Upper lobe of left lung (tissue), 6 donors: ENCODE data around the gene SRSF2. TPM values are rescaled to one million over a fixed set of nuclear protein-coding genes. Genes with fewer than 3 reads are reported as not detected.

Experiments
- ATAC-seq, 2 donors: fragments of 200-7000 bp; cut with Tn5 transposase; one replicate each; pipeline ENCODE4 v1.9.1; 2022; ENCODE audit warnings: mild to moderate bottlenecking in 2 of 2, moderate library complexity in 2 of 2; ENCODE audit not compliant: low FRiP score in 2 of 2
- DNase-seq, 2 donors: peaks; one replicate each; pipeline ENCODE4 v3.0.0-alpha.2; 2019 to 2020
- H3K27ac ChIP-seq, 4 donors: fragments of 200-600 bp; sonication (generic); one replicate each; pipeline ENCODE4 v1.5.1; 2016 to 2019
- H3K27me3 ChIP-seq, 4 donors: fragments of 200-600 bp; sonication (generic); one replicate each; pipeline ENCODE4 v1.5.1; 2017 to 2019
- H3K36me3 ChIP-seq, 4 donors: fragments of 200-600 bp; sonication (generic); one replicate each; pipeline ENCODE4 v1.5.1; 2016 to 2019
- H3K4me1 ChIP-seq, 4 donors: fragments of 200-600 bp; sonication (generic); one replicate each; pipeline ENCODE4 v1.5.1; 2018 to 2019
- H3K4me3 ChIP-seq, 4 donors: fragments of 200-600 bp; sonication (generic); one replicate each; pipeline ENCODE4 v1.5.1; 2017 to 2019; ENCODE audit warnings: mild to moderate bottlenecking in 2 of 4, moderate library complexity in 1 of 4
- H3K9me3 ChIP-seq, 4 donors: fragments of 200-600 bp; sonication (generic); one replicate each; pipeline ENCODE4 v1.5.1; 2018 to 2019
- CTCF ChIP-seq, 6 experiments: fragments of 450-650 bp in 4 of 6; fragments of 200-600 bp in 2 of 6; sonication (generic) in 2 of 6; IDR thresholded peaks; one replicate each; pipeline ENCODE4 v1.5.1; 2016 to 2019; ENCODE audit warnings: antibody characterized with exemption in 6 of 6
- EP300 ChIP-seq, 4 donors: sonication (generic); formaldehyde crosslinking; IDR thresholded peaks; one replicate each; pipeline ENCODE4 v1.5.1; 2017; ENCODE audit warnings: antibody characterized with exemption in 4 of 4, control low read depth in 2 of 4
- POLR2A ChIP-seq, 4 donors: fragments of 450-650 bp; IDR thresholded peaks; one replicate each; pipeline ENCODE4 v1.5.1; 2016 to 2017; ENCODE audit warnings: antibody characterized with exemption in 4 of 4, mild to moderate bottlenecking in 2 of 4
- POLR2AphosphoS5 ChIP-seq, 2 donors: sonication (generic); formaldehyde crosslinking; IDR thresholded peaks; one replicate each; pipeline ENCODE4 v1.5.1; 2017; ENCODE audit warnings: antibody characterized with exemption in 2 of 2
- WGBS, 2 donors: methylation state at CpG; one replicate each; pipeline ENCODE4 v1.1.5; 2017 to 2018; 5-methylcytosine and 5-hydroxymethylcytosine counted together
- total RNA-seq, 6 donors: library from RNA; depleted of rRNA in 4 of 6; stranded (reverse); fragments of >200 nt in 4 of 6; gene quantifications; one replicate each; pipeline versions ENCODE4 v1.1.0 to v1.2.1, GENCODE V29; 2016 to 2021
- donor health status: DM: no; HTN: no; CAD: no; lungs with moderate emphysema.
- donor health status: DM: no; HTN: yes; CAD: no; lungs with severe emphysema.

Gene SRSF2
- total RNA-seq, 6 donors from 2014 or later: 133 to 454 (median 211) TPM

GRCh38 chr17:76690596-76691280 is 46.4 kb downstream of the SRSF2 start:
- no peak for DNase-seq
- H3K36me3 ChIP-seq: peaks cover 0 to 7% (median 0%) of the 10 kb centered on the region in 4 donors
- no peak overlapping the region for H3K4me3 ChIP-seq
- no peak for TF ChIP-seq POLR2A (IDR thresholded peaks at IDR 0.05)
- no peak for TF ChIP-seq CTCF (IDR thresholded peaks at IDR 0.05)
- no peak for TF ChIP-seq EP300 (IDR thresholded peaks at IDR 0.05)
- no peak for TF ChIP-seq POLR2AphosphoS5 (IDR thresholded peaks at IDR 0.05)
- ATAC-seq: no peak
- peaks cover 10 to 36% (median 19%) of the 10 kb centered on the region in 4 donors for H3K4me1 ChIP-seq
- no peaks in the 10 kb centered on the region for H3K9me3 ChIP-seq
- WGBS, 2 donors: 80 to 86% methylated on average over 9 to 13 of the region's 13 CpGs
- no peak overlapping the region for H3K27ac ChIP-seq
- no peaks in the 10 kb centered on the region for H3K27me3 ChIP-seq

- H3K27ac ChIP-seq: peak overlapping the region in 2 of 4 donors; percentile 50 to 82
- WGBS, 2 donors: 82 to 88% methylated on average over 11 of the region's 11 CpGs
These were observed 47.3 kb downstream of the SRSF2 start for GRCh38 chr17:76689859-76690258.

GRCh38 chr17:76688165-76688622 is 48.9 kb downstream of the SRSF2 start:
- H3K4me3 ChIP-seq: no peak overlapping the region
- H3K27me3 ChIP-seq: no peaks in the 10 kb centered on the region
- H3K36me3 ChIP-seq: peaks cover 0 to 29% (median 4%) of the 10 kb centered on the region in 4 donors
- DNase-seq (no peak), ATAC-seq (peak; percentile 19 to 52)
- no peak for TF ChIP-seq EP300 (IDR thresholded peaks at IDR 0.05)
- peak in 1 of 6 experiments; percentile 12 for TF ChIP-seq CTCF (IDR thresholded peaks at IDR 0.05)
- TF ChIP-seq POLR2AphosphoS5 (IDR thresholded peaks at IDR 0.05): no peak
- TF ChIP-seq POLR2A (IDR thresholded peaks at IDR 0.05): no peak
- H3K4me1 ChIP-seq: peaks cover 7 to 27% (median 16%) of the 10 kb centered on the region in 4 donors
- H3K27ac ChIP-seq: peak overlapping the region; percentile 50 to 82 (median 73)
- WGBS, 2 donors: 72 to 87% methylated on average over 4 to 11 of the region's 11 CpGs
- H3K9me3 ChIP-seq: no peaks in the 10 kb centered on the region

More at GRCh38 chr17:76689859-76690258, 47.3 kb downstream of the SRSF2 start:
- no peak for DNase-seq
- ATAC-seq: no peak
- H3K36me3 ChIP-seq: peaks cover 0 to 15% (median under 1%) of the 10 kb centered on the region in 4 donors
- H3K9me3 ChIP-seq: no peaks in the 10 kb centered on the region
- H3K4me1 ChIP-seq: peaks cover 7 to 27% (median 16%) of the 10 kb centered on the region in 4 donors
- no peaks in the 10 kb centered on the region for H3K27me3 ChIP-seq
- H3K4me3 ChIP-seq: no peak overlapping the region
- TF ChIP-seq CTCF (IDR thresholded peaks at IDR 0.05): no peak
- no peak for TF ChIP-seq POLR2A (IDR thresholded peaks at IDR 0.05)

- DNase-seq: no peak
These were observed 49.6 kb downstream of the SRSF2 start for GRCh38 chr17:76687298-76688164.

More at GRCh38 chr17:76687298-76688164, 49.6 kb downstream of the SRSF2 start:
- Histone ChIP-seq H3K4me3 (no peak overlapping the region), H3K9me3 (no peaks in the 10 kb centered on the region), H3K27me3 (no peaks in the 10 kb centered on the region), H3K36me3 (peaks cover 0 to 36% (median 4%) of the 10 kb centered on the region in 4 donors), H3K27ac (peak overlapping the region; percentile 50 to 82 (median 73)), H3K4me1 (peaks cover 7 to 27% (median 16%) of the 10 kb centered on the region in 4 donors)
- 76 to 78% methylated on average over 25 to 26 of the region's 26 CpGs for WGBS, 2 donors
- ATAC-seq: peak; percentile 11 to 74
- TF ChIP-seq CTCF (IDR thresholded peaks at IDR 0.05) (no peak), POLR2AphosphoS5 (IDR thresholded peaks at IDR 0.05) (no peak), EP300 (IDR thresholded peaks at IDR 0.05) (no peak), POLR2A (IDR thresholded peaks at IDR 0.05) (no peak)
